Bronchial epithelial cell (primary cell): ENCODE measurements around the gene TRIP13. TPM values are rescaled to one million over a fixed set of nuclear protein-coding genes. Genes with fewer than 3 reads are reported as not detected.

ENCODE experiments used
- DNase-seq: peaks from one replicate; pipeline ENCODE4 v3.0.0-alpha.2; 2010; ENCODE audit warnings: low read depth
- FAIRE-seq: peaks from 2 replicates; lab custom pipeline; 2011; peaks lifted over from hg19 to GRCh38; lab: Jason Lieb, UNC
- H3K27me3 ChIP-seq: 2 replicates; pipeline ENCODE4 v1.5.1; 2011; ENCODE audit warnings: low read length; ENCODE audit not compliant: control insufficient read depth, insufficient read depth
- H3K36me3 ChIP-seq: 2 replicates; pipeline ENCODE4 v1.5.1; 2011; ENCODE audit warnings: low read length; ENCODE audit not compliant: control insufficient read depth, insufficient read depth
- H3K4me3 ChIP-seq: 2 replicates; pipeline ENCODE4 v1.5.1; 2011; ENCODE audit warnings: mild to moderate bottlenecking, low read depth, low read length, control low read depth
- total RNA-seq: library from RNA; depleted of rRNA; stranded (reverse); fragments of >200 nt; gene quantifications from 2 replicates; pipeline ENCODE4 v1.2.1, GENCODE V29; 2014
- TF ChIP-seq, protein P1 (sequence below): IDR thresholded peaks from 2 replicates; pipeline ENCODE4 v1.5.1; 2011; ENCODE audit warnings: mild to moderate bottlenecking, moderate library complexity, low read length, control low read depth, inconsistent platforms; ENCODE audit not compliant: insufficient read depth, severe bottlenecking

TRIP13 gene
- total RNA-seq, 1 donor from 2014 or later = 1.8 TPM

DNA sequence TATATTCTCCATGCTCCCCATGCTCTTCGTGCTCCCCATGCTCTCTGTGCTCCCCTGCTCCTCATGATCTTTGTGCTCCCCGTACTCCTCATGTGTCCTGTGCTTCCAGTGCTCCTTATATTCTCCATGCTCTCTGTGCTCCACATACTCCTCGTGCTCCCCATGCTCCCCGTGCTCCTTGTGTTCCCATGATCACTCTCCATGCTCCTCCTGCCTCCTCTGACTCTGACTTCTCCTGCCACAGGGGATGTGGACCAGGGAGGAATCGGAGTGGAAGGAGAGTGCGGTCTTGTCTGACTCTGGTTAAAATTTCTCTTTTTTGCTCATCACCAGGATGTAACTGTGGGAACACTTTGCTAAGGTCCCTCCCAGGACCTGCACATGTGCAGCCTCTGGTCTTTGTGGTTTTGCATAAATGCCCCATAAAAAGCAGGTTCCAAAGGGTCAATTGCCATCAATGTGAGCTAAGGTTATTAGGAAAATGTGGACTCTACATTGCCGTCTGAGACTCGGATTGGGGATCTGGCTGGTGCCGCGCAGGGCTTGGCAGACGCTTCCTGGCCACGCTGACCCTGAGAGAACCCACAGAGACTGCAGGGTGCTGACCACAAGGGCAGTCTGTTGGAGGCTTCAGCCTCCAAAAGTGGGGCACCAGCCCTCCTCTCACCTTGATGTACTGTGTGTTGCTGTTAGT, 52.5 kb downstream of the TRIP13 start:
- H3K27me3 ChIP-seq = peaks cover 24% of the 10 kb centered on the region
- DNase-seq = no peak
- no peak overlapping the region for H3K4me3 ChIP-seq
- FAIRE-seq = peak; percentile 80
- TF ChIP-seq, protein P1, sequence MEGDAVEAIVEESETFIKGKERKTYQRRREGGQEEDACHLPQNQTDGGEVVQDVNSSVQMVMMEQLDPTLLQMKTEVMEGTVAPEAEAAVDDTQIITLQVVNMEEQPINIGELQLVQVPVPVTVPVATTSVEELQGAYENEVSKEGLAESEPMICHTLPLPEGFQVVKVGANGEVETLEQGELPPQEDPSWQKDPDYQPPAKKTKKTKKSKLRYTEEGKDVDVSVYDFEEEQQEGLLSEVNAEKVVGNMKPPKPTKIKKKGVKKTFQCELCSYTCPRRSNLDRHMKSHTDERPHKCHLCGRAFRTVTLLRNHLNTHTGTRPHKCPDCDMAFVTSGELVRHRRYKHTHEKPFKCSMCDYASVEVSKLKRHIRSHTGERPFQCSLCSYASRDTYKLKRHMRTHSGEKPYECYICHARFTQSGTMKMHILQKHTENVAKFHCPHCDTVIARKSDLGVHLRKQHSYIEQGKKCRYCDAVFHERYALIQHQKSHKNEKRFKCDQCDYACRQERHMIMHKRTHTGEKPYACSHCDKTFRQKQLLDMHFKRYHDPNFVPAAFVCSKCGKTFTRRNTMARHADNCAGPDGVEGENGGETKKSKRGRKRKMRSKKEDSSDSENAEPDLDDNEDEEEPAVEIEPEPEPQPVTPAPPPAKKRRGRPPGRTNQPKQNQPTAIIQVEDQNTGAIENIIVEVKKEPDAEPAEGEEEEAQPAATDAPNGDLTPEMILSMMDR = no peak
- no peaks in the 10 kb centered on the region for H3K36me3 ChIP-seq

GRCh38 chr5:945691-946551, 53.2 kb downstream of the TRIP13 start:
- no peaks in the 10 kb centered on the region for H3K36me3 ChIP-seq
- TF ChIP-seq, protein P1 = no peak
- DNase-seq (no peak), FAIRE-seq (no peak)
- H3K4me3 ChIP-seq = no peak overlapping the region
- H3K27me3 ChIP-seq = peaks cover 24% of the 10 kb centered on the region

DNA sequence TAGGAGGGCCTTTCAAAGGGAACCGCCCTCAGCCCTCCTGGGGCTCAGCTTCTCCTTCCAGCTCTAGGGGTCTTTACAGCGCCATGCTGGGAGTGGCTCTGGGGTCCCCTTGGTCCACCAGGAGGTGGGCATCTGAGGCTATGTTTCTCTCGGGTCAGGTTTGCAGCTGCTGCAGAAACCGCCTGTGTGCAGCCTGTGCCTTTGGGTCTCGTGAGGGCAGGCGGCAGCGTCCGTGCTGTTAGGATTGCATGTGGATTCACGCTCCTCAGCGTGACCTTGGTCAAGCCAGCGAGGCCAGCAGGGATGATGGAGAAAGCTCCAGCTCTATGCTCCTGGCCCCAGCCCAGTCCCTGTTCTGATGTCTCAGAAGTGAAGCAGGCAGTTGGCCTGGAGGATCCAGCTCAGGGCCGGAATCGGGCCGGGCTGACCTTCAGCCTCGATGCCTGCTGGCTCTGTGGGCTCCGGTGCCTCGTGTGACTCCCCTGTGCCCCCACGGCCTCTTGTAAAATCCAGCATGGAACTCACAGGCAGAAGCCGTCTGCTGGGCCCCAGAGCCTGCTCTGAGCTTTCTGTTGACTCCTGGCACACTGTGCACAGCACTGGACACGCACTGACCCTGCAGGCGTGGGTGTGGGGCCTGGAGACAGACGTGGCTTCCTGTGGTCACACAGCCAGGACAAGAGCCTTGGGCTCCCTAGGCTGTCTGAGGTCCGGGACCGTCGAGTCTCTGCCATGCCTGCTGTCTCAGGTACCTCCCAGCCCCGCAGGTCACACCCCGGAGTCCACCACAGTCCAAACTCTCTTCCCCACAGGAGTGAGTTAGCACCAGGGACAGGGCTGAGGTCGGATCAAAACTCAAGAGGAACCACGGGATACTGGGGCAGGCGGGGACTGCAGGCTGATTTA, 54.3 kb downstream of the TRIP13 start:
- H3K27me3 ChIP-seq = peaks cover 24% of the 10 kb centered on the region
- FAIRE-seq = no peak
- TF ChIP-seq, protein P1 = no peak
- H3K4me3 ChIP-seq = no peak overlapping the region
- DNase-seq = no peak
- H3K36me3 ChIP-seq = no peaks in the 10 kb centered on the region

- no peak for DNase-seq
- Histone ChIP-seq H3K36me3 (no peaks in the 10 kb centered on the region), H3K27me3 (peaks cover 24% of the 10 kb centered on the region), H3K4me3 (no peak overlapping the region)
- no peak for FAIRE-seq
- TF ChIP-seq, protein P1 = no peak
These were observed 55.2 kb downstream of the TRIP13 start for GRCh38 chr5:947626-948471.
